K562 (cell line): Measurements from ENCODE around the gene PURA. TPM values are rescaled to one million over a fixed set of nuclear protein-coding genes. Genes with fewer than 3 reads are reported as not detected.

Source experiments
- BDP1 ChIP-seq: IDR thresholded peaks from 3 replicates; pipeline ENCODE4 v1.6.1; 2011; ENCODE audit not compliant: insufficient read length, insufficient read depth
- HIVEP1 ChIP-seq: fragments of 250-450 bp; sonication (Bioruptor Pico); IDR thresholded peaks from 2 replicates; pipeline ENCODE4 v1.4.0; 2020; ENCODE audit warnings: mild to moderate bottlenecking
- HMG20B ChIP-seq: fragments of 250-450 bp; sonication (Bioruptor Pico); IDR thresholded peaks from 2 replicates; pipeline ENCODE4 v1.5.0; 2021; ENCODE audit warnings: mild to moderate bottlenecking
- HMGN3 ChIP-seq: IDR thresholded peaks from 2 replicates; pipeline ENCODE4 v1.6.1; 2011; ENCODE audit warnings: borderline replicate concordance, low read depth, mild to moderate bottlenecking, mixed read lengths, low read length; ENCODE audit not compliant: insufficient read length; ENCODE audit errors: extremely low read depth
- HSF4 ChIP-seq: fragments of 250-450 bp; sonication (Bioruptor Pico); IDR thresholded peaks from 2 replicates; pipeline ENCODE4 v2.1.2; 2022; ENCODE audit warnings: mild to moderate bottlenecking, moderate library complexity, borderline replicate concordance
- KLF10 ChIP-seq: fragments of 250-450 bp; sonication (Bioruptor Pico); IDR thresholded peaks from 2 replicates; pipeline ENCODE4 v1.6.1; 2021; ENCODE audit warnings: matching md5 sums
- RBM15 ChIP-seq: fragments of 200-400 bp; formaldehyde crosslinking; IDR thresholded peaks from 2 replicates; pipeline ENCODE4 v1.6.1; 2018; ENCODE audit warnings: mild to moderate bottlenecking, low read length, moderate library complexity; ENCODE audit not compliant: insufficient read depth
- ZC3H8 ChIP-seq: fragments of 450-650 bp; IDR thresholded peaks from 2 replicates; pipeline ENCODE4 v1.6.1; 2017
- ZNF384 ChIP-seq: IDR thresholded peaks from 2 replicates; pipeline ENCODE4 v1.6.1; 2012; ENCODE audit warnings: low read depth, low read length, improper control_type of control experiment
- polyA plus RNA-seq, 8 experiments: library from polyadenylated mRNA; depleted of rRNA in 4 of 8; stranded (reverse) in 5 of 8; unstranded in 3 of 8; fragments of >200 nt; fragmentation: Nextera tagmentation in 2 of 8; fragmentation: Illumina TruSeq in 1 of 8; extraction: Ambion mirVana in 2 of 8; extraction: Trizol in 1 of 8; gene quantifications; 2 replicates each; pipeline versions ENCODE4 v1.2.1 to v1.2.3, GENCODE V29; 2011 to 2014; ENCODE audit warnings: inconsistent platforms in 1 of 8, missing spikeins in 1 of 8
- total RNA-seq, 7 experiments: library from RNA; depleted of rRNA in 6 of 7; stranded (reverse); fragments of >200 nt in 6 of 7; fragmentation: Illumina TruSeq in 2 of 7; extraction: Trizol in 2 of 7; gene quantifications; 2 replicates each; pipeline versions ENCODE4 v1.2.1 to v1.2.3, GENCODE V29; 2011 to 2021; ENCODE audit warnings: low replicate concordance in 1 of 7
- TF ChIP-seq, protein P1 (sequence below): fragments of 450-650 bp; IDR thresholded peaks from 2 replicates; pipeline ENCODE4 v1.6.1; 2016; ENCODE audit warnings: mild to moderate bottlenecking, moderate library complexity

PURA gene
- total and polyA plus RNA-seq, 9 of the 15 experiments (the other 6 are each of a cell fraction or from before 2014, with no cell fraction given), result 3.2 to 11.1 (median 5.4) TPM

DNA sequence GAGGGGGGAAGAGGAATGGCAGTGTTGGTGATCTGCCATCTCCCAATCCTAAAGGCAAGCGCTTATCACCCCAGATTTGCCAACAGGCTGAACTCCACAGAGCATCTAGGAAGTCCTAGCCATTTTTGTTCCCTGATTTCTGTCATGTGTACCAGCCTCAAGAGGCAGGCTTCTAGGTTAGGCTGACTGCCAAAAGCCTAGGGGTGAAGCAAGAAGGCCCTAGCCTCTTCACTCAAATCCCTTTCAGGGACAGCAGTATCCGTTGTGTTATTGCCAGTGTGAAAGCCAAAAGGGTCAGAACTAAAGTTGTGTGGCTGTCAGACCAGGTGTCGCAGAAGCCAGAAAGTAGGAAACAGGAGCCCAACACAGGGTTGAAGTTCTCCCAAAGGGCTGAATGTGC lies 26.5 kb downstream of the PURA start (continued):
- TF ChIP-seq RBM15 (no peak), HMGN3 (no peak), KLF10 (CRISPR knock-in tag) (no peak), ZNF384 (no peak), HIVEP1 (CRISPR knock-in tag) (no peak), HSF4 (CRISPR knock-in tag) (no peak), HMG20B (CRISPR knock-in tag) (no peak), ZC3H8 (no peak), BDP1 (no peak)
- TF ChIP-seq, protein P1, sequence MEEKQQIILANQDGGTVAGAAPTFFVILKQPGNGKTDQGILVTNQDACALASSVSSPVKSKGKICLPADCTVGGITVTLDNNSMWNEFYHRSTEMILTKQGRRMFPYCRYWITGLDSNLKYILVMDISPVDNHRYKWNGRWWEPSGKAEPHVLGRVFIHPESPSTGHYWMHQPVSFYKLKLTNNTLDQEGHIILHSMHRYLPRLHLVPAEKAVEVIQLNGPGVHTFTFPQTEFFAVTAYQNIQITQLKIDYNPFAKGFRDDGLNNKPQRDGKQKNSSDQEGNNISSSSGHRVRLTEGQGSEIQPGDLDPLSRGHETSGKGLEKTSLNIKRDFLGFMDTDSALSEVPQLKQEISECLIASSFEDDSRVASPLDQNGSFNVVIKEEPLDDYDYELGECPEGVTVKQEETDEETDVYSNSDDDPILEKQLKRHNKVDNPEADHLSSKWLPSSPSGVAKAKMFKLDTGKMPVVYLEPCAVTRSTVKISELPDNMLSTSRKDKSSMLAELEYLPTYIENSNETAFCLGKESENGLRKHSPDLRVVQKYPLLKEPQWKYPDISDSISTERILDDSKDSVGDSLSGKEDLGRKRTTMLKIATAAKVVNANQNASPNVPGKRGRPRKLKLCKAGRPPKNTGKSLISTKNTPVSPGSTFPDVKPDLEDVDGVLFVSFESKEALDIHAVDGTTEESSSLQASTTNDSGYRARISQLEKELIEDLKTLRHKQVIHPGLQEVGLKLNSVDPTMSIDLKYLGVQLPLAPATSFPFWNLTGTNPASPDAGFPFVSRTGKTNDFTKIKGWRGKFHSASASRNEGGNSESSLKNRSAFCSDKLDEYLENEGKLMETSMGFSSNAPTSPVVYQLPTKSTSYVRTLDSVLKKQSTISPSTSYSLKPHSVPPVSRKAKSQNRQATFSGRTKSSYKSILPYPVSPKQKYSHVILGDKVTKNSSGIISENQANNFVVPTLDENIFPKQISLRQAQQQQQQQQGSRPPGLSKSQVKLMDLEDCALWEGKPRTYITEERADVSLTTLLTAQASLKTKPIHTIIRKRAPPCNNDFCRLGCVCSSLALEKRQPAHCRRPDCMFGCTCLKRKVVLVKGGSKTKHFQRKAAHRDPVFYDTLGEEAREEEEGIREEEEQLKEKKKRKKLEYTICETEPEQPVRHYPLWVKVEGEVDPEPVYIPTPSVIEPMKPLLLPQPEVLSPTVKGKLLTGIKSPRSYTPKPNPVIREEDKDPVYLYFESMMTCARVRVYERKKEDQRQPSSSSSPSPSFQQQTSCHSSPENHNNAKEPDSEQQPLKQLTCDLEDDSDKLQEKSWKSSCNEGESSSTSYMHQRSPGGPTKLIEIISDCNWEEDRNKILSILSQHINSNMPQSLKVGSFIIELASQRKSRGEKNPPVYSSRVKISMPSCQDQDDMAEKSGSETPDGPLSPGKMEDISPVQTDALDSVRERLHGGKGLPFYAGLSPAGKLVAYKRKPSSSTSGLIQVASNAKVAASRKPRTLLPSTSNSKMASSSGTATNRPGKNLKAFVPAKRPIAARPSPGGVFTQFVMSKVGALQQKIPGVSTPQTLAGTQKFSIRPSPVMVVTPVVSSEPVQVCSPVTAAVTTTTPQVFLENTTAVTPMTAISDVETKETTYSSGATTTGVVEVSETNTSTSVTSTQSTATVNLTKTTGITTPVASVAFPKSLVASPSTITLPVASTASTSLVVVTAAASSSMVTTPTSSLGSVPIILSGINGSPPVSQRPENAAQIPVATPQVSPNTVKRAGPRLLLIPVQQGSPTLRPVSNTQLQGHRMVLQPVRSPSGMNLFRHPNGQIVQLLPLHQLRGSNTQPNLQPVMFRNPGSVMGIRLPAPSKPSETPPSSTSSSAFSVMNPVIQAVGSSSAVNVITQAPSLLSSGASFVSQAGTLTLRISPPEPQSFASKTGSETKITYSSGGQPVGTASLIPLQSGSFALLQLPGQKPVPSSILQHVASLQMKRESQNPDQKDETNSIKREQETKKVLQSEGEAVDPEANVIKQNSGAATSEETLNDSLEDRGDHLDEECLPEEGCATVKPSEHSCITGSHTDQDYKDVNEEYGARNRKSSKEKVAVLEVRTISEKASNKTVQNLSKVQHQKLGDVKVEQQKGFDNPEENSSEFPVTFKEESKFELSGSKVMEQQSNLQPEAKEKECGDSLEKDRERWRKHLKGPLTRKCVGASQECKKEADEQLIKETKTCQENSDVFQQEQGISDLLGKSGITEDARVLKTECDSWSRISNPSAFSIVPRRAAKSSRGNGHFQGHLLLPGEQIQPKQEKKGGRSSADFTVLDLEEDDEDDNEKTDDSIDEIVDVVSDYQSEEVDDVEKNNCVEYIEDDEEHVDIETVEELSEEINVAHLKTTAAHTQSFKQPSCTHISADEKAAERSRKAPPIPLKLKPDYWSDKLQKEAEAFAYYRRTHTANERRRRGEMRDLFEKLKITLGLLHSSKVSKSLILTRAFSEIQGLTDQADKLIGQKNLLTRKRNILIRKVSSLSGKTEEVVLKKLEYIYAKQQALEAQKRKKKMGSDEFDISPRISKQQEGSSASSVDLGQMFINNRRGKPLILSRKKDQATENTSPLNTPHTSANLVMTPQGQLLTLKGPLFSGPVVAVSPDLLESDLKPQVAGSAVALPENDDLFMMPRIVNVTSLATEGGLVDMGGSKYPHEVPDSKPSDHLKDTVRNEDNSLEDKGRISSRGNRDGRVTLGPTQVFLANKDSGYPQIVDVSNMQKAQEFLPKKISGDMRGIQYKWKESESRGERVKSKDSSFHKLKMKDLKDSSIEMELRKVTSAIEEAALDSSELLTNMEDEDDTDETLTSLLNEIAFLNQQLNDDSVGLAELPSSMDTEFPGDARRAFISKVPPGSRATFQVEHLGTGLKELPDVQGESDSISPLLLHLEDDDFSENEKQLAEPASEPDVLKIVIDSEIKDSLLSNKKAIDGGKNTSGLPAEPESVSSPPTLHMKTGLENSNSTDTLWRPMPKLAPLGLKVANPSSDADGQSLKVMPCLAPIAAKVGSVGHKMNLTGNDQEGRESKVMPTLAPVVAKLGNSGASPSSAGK, result no peak
